ENCODE results near the gene CACTIN. TPM values are rescaled to one million over a fixed set of nuclear protein-coding genes. Genes with fewer than 3 reads are reported as not detected.

Gene CACTIN
- total RNA-seq, 2 experiments from 2014 or later, result 25.8 to 25.9 TPM

DNA sequence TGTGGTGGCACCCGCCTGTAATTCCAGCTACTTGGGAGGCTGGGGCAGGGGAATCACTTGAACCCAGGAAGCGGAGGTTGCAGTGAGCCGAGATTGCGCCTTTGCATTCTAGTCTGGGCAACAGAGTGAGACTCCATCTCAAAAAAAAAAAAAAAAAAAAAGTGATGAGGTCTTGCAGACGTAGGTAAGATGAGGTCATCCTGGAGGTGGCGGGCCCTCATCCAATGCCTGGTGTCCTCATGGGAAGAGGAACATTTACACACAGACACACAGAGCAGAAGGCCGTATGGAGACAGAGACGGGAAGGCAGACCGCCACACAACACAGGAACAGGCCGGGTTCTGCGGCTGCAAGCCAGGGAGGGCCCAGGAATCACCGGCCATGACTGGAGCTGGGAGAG lies 4.4 kb downstream of the CACTIN start:
- Histone ChIP-seq H3K4me3 (ENCODE audit: low read length) (no peak overlapping the region), H3K9me3 (ENCODE audit: control insufficient read depth in 1 of 2, insufficient read depth in 1 of 2, low read length in 2 of 2) (no peaks in the 10 kb centered on the region), H3K4me1 (ENCODE audit: insufficient read depth, low read length) (peaks cover 43% of the 10 kb centered on the region), H3K27me3 (ENCODE audit: control insufficient read depth in 1 of 2, insufficient read depth in 2 of 2, low read length in 2 of 2) (no peaks in the 10 kb centered on the region), H3K36me3 (ENCODE audit: insufficient read depth, low read length) (peaks cover 43% of the 10 kb centered on the region), H3K27ac (ENCODE audit: low read depth in 1 of 2, low read length in 2 of 2) (no peak overlapping the region)
- ATAC-seq (ENCODE audit: poor library complexity) (no peak), DNase-seq (no peak)
- H3K4me3 Mint-ChIP-seq, result peak overlapping the region; percentile 45
- no peaks in the 10 kb centered on the region for H3K9me3 Mint-ChIP-seq
- H3K27ac Mint-ChIP-seq, result no peak overlapping the region
- H3K36me3 Mint-ChIP-seq (ENCODE audit: low read depth), result peaks cover 32% of the 10 kb centered on the region
- TF ChIP-seq, protein P1, sequence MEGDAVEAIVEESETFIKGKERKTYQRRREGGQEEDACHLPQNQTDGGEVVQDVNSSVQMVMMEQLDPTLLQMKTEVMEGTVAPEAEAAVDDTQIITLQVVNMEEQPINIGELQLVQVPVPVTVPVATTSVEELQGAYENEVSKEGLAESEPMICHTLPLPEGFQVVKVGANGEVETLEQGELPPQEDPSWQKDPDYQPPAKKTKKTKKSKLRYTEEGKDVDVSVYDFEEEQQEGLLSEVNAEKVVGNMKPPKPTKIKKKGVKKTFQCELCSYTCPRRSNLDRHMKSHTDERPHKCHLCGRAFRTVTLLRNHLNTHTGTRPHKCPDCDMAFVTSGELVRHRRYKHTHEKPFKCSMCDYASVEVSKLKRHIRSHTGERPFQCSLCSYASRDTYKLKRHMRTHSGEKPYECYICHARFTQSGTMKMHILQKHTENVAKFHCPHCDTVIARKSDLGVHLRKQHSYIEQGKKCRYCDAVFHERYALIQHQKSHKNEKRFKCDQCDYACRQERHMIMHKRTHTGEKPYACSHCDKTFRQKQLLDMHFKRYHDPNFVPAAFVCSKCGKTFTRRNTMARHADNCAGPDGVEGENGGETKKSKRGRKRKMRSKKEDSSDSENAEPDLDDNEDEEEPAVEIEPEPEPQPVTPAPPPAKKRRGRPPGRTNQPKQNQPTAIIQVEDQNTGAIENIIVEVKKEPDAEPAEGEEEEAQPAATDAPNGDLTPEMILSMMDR (IDR thresholded peaks at IDR 0.05), result no peak
- ChIA-PET CTCF (no interaction called here), POLR2A (interaction anchor here (1.0 kb wide), 1 partner anchor 17 kb away, joined by 3 read pairs; no protein-coding TSS in a partner anchor)
- H3K27me3 Mint-ChIP-seq, result no peaks in the 10 kb centered on the region
- intact Hi-C loops (cut with DNase I, micrococcal nuclease), result no loop called here
- H3K4me1 Mint-ChIP-seq (ENCODE audit: low read depth), result peaks cover 27% of the 10 kb centered on the region

- H3K9me3 Mint-ChIP-seq, result no peaks in the 10 kb centered on the region
- H3K36me3 Mint-ChIP-seq (ENCODE audit: low read depth), result peaks cover 32% of the 10 kb centered on the region
- DNase-seq (no peak), ATAC-seq (ENCODE audit: poor library complexity) (no peak)
- Histone ChIP-seq H3K27me3 (ENCODE audit: control insufficient read depth in 1 of 2, insufficient read depth in 2 of 2, low read length in 2 of 2) (no peaks in the 10 kb centered on the region), H3K9me3 (ENCODE audit: control insufficient read depth in 1 of 2, insufficient read depth in 1 of 2, low read length in 2 of 2) (no peaks in the 10 kb centered on the region), H3K36me3 (ENCODE audit: insufficient read depth, low read length) (peaks cover 45% of the 10 kb centered on the region), H3K4me1 (ENCODE audit: insufficient read depth, low read length) (peaks cover 40% of the 10 kb centered on the region), H3K4me3 (ENCODE audit: low read length) (no peak overlapping the region), H3K27ac (ENCODE audit: low read depth in 1 of 2, low read length in 2 of 2) (no peak overlapping the region)
- H3K27ac Mint-ChIP-seq, result no peak overlapping the region
- POLR2A ChIA-PET, result no interaction called here
- CTCF ChIA-PET, result no interaction called here
- TF ChIP-seq, protein P1 (IDR thresholded peaks at IDR 0.05), result no peak
- H3K4me3 Mint-ChIP-seq, result no peak overlapping the region
- H3K27me3 Mint-ChIP-seq, result no peaks in the 10 kb centered on the region
- H3K4me1 Mint-ChIP-seq (ENCODE audit: low read depth), result peaks cover 22% of the 10 kb centered on the region
- intact Hi-C loops (cut with DNase I, micrococcal nuclease), result no loop called here
Measured at GRCh38 chr19:3621689-3622088, 4.9 kb downstream of the CACTIN start.

DNA sequence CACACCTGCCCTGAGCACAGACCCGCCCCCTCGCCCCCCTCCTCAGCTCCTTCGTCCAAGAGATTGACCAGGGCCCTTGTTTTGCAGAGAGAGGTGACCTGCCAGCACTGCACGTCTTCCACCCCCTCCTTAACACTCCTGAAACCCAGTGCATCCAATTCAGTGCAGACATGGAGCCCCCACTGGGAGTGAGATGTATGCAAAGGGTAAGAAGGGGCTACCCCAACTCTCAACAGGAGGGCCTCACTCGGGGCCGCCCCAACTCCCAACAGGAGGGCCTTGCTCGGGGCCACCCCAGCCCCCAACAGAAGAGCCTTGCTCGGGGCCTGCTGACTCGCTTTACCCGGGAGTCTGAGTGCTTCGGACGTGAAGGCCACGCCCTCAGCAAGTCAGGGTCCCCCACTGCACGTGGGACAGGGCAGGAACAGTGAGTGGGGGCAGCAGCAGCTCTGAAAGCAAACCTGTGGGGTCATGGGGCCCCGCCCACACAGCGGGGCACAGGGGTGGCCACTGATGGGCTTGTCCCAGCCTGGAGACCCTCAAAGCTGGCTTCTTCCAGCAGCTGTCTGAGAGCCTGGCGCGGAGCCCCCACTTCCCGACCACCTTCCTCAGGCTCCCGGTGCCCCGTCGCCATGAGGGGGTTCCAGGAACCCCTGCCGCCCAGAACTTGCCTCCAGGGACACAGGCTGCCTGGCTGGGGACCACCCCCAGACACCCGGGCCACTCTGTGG lies 5.6 kb downstream of the CACTIN start:
- Histone ChIP-seq H3K27ac (ENCODE audit: low read depth in 1 of 2, low read length in 2 of 2) (no peak overlapping the region), H3K9me3 (ENCODE audit: control insufficient read depth in 1 of 2, insufficient read depth in 1 of 2, low read length in 2 of 2) (no peaks in the 10 kb centered on the region), H3K27me3 (ENCODE audit: control insufficient read depth in 1 of 2, insufficient read depth in 2 of 2, low read length in 2 of 2) (no peaks in the 10 kb centered on the region), H3K4me1 (ENCODE audit: insufficient read depth, low read length) (peaks cover 35% of the 10 kb centered on the region), H3K36me3 (ENCODE audit: insufficient read depth, low read length) (peaks cover 48% of the 10 kb centered on the region), H3K4me3 (ENCODE audit: low read length) (no peak overlapping the region)
- ATAC-seq (ENCODE audit: poor library complexity), result no peak
- TF ChIP-seq, protein P1 (IDR thresholded peaks at IDR 0.05), result no peak
- DNase-seq, result no peak
- intact Hi-C loops (cut with DNase I, micrococcal nuclease), result no loop called here
- Mint-ChIP-seq H3K27me3 (no peaks in the 10 kb centered on the region), H3K9me3 (no peaks in the 10 kb centered on the region), H3K4me3 (no peak overlapping the region), H3K27ac (no peak overlapping the region), H3K4me1 (ENCODE audit: low read depth) (peaks cover 17% of the 10 kb centered on the region), H3K36me3 (ENCODE audit: low read depth) (peaks cover 30% of the 10 kb centered on the region)
- ChIA-PET CTCF (no interaction called here), POLR2A (no interaction called here)
